IMR-90 (cell line): ENCODE data around the gene ATP2C2. TPM values are rescaled to one million over a fixed set of nuclear protein-coding genes. Genes with fewer than 3 reads are reported as not detected.

ENCODE experiments used
- ATAC-seq: fragments of 200-7000 bp; cut with Tn5 transposase; 2 replicates; pipeline ENCODE4 v1.9.1; 2020; ENCODE audit warnings: low read depth, mild to moderate bottlenecking, moderate library complexity
- BruUV-seq: library from RNA; stranded (reverse); fragments of 400-500 nt; replicated peaks from 2 replicates; lab custom pipeline; 2021; lab: Mats Ljungman, UMichigan
- CTCF ChIA-PET: fragments of 300-600 bp; formaldehyde crosslinking; extraction: SDS; loops from one replicate; lab custom pipeline; 2021; ENCODE audit warnings: antibody characterized with exemption; lab: Yijun Ruan, JAX
- POLR2A ChIA-PET: fragments of 300-600 bp; sonication (Branson Sonifier 250); formaldehyde crosslinking; loops from one replicate; lab custom pipeline; 2022; ENCODE audit warnings: antibody characterized with exemption; ENCODE audit not compliant: unreplicated experiment; lab: Charles Lee
- DNase-seq: peaks from one replicate; pipeline ENCODE4 v3.0.0; 2013
- H2AFZ ChIP-seq: replicated peaks from 2 replicates; pipeline ENCODE3; 2013; ENCODE audit warnings: low read length, mild to moderate bottlenecking; ENCODE audit not compliant: poor library complexity
- H2AK5ac ChIP-seq: 2 replicates; pipeline ENCODE4 v1.6.1; 2013; ENCODE audit warnings: low read depth, low read length, inconsistent platforms
- H2AK9ac ChIP-seq: replicated peaks from 2 replicates; pipeline ENCODE3; 2013; ENCODE audit warnings: mild to moderate bottlenecking, low read depth, low read length, moderate library complexity; ENCODE audit not compliant: poor library complexity
- H2BK120ac ChIP-seq: 2 replicates; pipeline ENCODE4 v1.6.1; 2013; ENCODE audit warnings: low read depth, low read length, inconsistent platforms
- H2BK15ac ChIP-seq: 3 replicates; pipeline ENCODE4 v1.6.1; 2013; ENCODE audit warnings: low read depth, low read length, inconsistent platforms
- H2BK20ac ChIP-seq: 2 replicates; pipeline ENCODE4 v1.6.1; 2013; ENCODE audit warnings: low read depth, mild to moderate bottlenecking, inconsistent platforms, low read length, moderate library complexity
- H2BK5ac ChIP-seq: 2 replicates; pipeline ENCODE4 v1.6.1; 2013; ENCODE audit warnings: mild to moderate bottlenecking, low read depth, low read length, inconsistent platforms; ENCODE audit not compliant: poor library complexity, severe bottlenecking
- H3K14ac ChIP-seq: replicated peaks from 2 replicates; pipeline ENCODE4 v1.6.1; 2013; ENCODE audit warnings: low read depth, low read length, inconsistent platforms
- H3K18ac ChIP-seq: 2 replicates; pipeline ENCODE4 v1.6.1; 2013; ENCODE audit warnings: low read depth, low read length, control low read depth
- H3K23ac ChIP-seq: 2 replicates; pipeline ENCODE4 v1.6.1; 2013; ENCODE audit warnings: low read depth, low read length, inconsistent platforms
- H3K27ac ChIP-seq: 2 replicates; pipeline ENCODE4 v1.5.1; 2013; ENCODE audit warnings: mild to moderate bottlenecking, control low read depth, low read length; ENCODE audit not compliant: insufficient read depth
- H3K27me3 ChIP-seq: 2 replicates; pipeline ENCODE4 v1.6.1; 2013; ENCODE audit warnings: low read length; ENCODE audit not compliant: control insufficient read depth, insufficient read depth
- H3K36me3 ChIP-seq: 2 replicates; pipeline ENCODE4 v1.6.1; 2013; ENCODE audit warnings: low read length, mixed read lengths; ENCODE audit not compliant: control insufficient read depth, insufficient read depth
- H3K4ac ChIP-seq: 2 replicates; pipeline ENCODE4 v1.6.1; 2013; ENCODE audit warnings: low read depth, low read length, inconsistent platforms
- H3K4me1 ChIP-seq: 2 replicates; pipeline ENCODE4 v1.6.1; 2013; ENCODE audit warnings: low read length, mixed read lengths; ENCODE audit not compliant: control insufficient read depth, insufficient read depth
- H3K4me2 ChIP-seq: 2 replicates; pipeline ENCODE4 v1.6.1; 2013; ENCODE audit warnings: low read depth, mild to moderate bottlenecking, control low read depth, low read length, moderate library complexity
- H3K4me3 ChIP-seq: 2 replicates; pipeline ENCODE4 v1.5.1; 2013; ENCODE audit warnings: low read depth, mild to moderate bottlenecking, control low read depth, low read length, moderate library complexity; ENCODE audit not compliant: insufficient read depth
- H3K56ac ChIP-seq: 2 replicates; pipeline ENCODE4 v1.6.1; 2013; ENCODE audit warnings: low read length, inconsistent platforms; ENCODE audit not compliant: insufficient read depth; ENCODE audit errors: extremely low read depth
- H3K79me1 ChIP-seq, 2 experiments: 2 replicates each; pipeline ENCODE4 v1.6.1; 2013; ENCODE audit warnings: low read length in 2 of 2, inconsistent platforms in 1 of 2, low read depth in 1 of 2
- H3K9ac ChIP-seq: 2 replicates; pipeline ENCODE4 v1.6.1; 2013; ENCODE audit warnings: low read depth, low read length, control low read depth
- H3K9me1 ChIP-seq: 2 replicates; pipeline ENCODE4 v1.6.1; 2013; ENCODE audit warnings: low read length, inconsistent platforms; ENCODE audit not compliant: insufficient read depth
- H3K9me3 ChIP-seq: 2 replicates; pipeline ENCODE4 v1.6.1; 2013; ENCODE audit warnings: low read length; ENCODE audit not compliant: control insufficient read depth, insufficient read depth
- H4K20me1 ChIP-seq: 2 replicates; pipeline ENCODE4 v1.6.1; 2013; ENCODE audit warnings: low read length, inconsistent platforms; ENCODE audit not compliant: insufficient read depth
- H4K5ac ChIP-seq: 2 replicates; pipeline ENCODE4 v1.6.1; 2013; ENCODE audit warnings: mild to moderate bottlenecking, low read depth, low read length, control low read depth
- H4K8ac ChIP-seq, 2 experiments: 2 replicates each; pipeline ENCODE4 v1.6.1; 2013; ENCODE audit warnings: low read depth in 2 of 2, low read length in 2 of 2, control low read depth in 1 of 2, inconsistent platforms in 1 of 2
- H4K91ac ChIP-seq: 2 replicates; pipeline ENCODE4 v1.6.1; 2013; ENCODE audit warnings: low read depth, low read length, inconsistent platforms; ENCODE audit not compliant: insufficient read depth
- SMC3 ChIP-seq: fragments of 150-350 bp; IDR thresholded peaks from 2 replicates; pipeline ENCODE4 v1.6.1; 2016; ENCODE audit warnings: low read depth, mild to moderate bottlenecking, antibody characterized with exemption, low read length, moderate library complexity
- WGBS, 2 experiments: methylation state at CpG; one replicate each; pipeline versions ENCODE4 v1.1.5 to v1.1.7; 2013; ENCODE audit warnings: missing lambda C conversion rate in 2 of 2; ENCODE audit not compliant: insufficient read length in 1 of 2; ENCODE audit errors: extremely low coverage in 2 of 2; 5-methylcytosine and 5-hydroxymethylcytosine counted together
- dilution Hi-C: fragments of 300-500 bp; cut with HindIII; formaldehyde crosslinking; loops from one replicate; pipeline ENCODE4 v1.14.3; 2018; ENCODE audit warnings: low sequenced_read_pairs; ENCODE audit not compliant: unreplicated experiment
- in situ Hi-C: fragments of 300-500 bp; cut with MboI; formaldehyde crosslinking; loops from 3 replicates; pipeline ENCODE4 v1.14.3; 2019; ENCODE audit warnings: low sequenced_read_pairs, inconsistent platforms, mixed read lengths
- intact Hi-C: fragments of 100-400 bp; cut with micrococcal nuclease; formaldehyde crosslinking; loops from 2 replicates; pipeline ENCODE4 v1.10.0; 2022
- polyA plus RNA-seq, 3 experiments: library from polyadenylated mRNA; depleted of rRNA; stranded (reverse); fragments of >200 nt; gene quantifications; 2 replicates each; pipeline ENCODE4 v1.2.3, GENCODE V29; 2012; ENCODE audit warnings: low replicate concordance in 1 of 3
- total RNA-seq: library from RNA; depleted of rRNA; stranded (reverse); fragments of >200 nt; gene quantifications from 2 replicates; pipeline ENCODE4 v1.2.3, GENCODE V29; 2012
- TF ChIP-seq, protein P1 (sequence below): conservative IDR thresholded peaks from 2 replicates; pipeline ENCODE4 v1.5.1; 2012; ENCODE audit warnings: mild to moderate bottlenecking, low read depth, low read length, improper control_type of control experiment

Gene ATP2C2
- total and polyA plus RNA-seq, 2 of the 4 experiments (the other 2 are of a cell fraction): not detected

GRCh38 chr16:84413244-84414004 is 45.1 kb downstream of the ATP2C2 start:
- intact Hi-C loops: no loop called here
- no peak overlapping the region for H3K4ac ChIP-seq
- no peaks in the 10 kb centered on the region for H3K79me1 ChIP-seq
- no peak overlapping the region for H3K18ac ChIP-seq
- no peak overlapping the region for H2AFZ ChIP-seq
- WGBS, 2 experiments: 81% methylated on average over 13 of the region's 22 CpGs; no CpG with 5 or more reads in 1 of the 2 experiments
- peaks cover 2% of the 10 kb centered on the region; the same call in 1 of the 2 replicates for H3K9me3 ChIP-seq
- no peak overlapping the region for H2BK5ac ChIP-seq
- H2BK120ac ChIP-seq: no peak overlapping the region
- BruUV-seq: no TSS peak
- H2AK5ac ChIP-seq: no peak overlapping the region
- no peak overlapping the region for H4K91ac ChIP-seq
- POLR2A ChIA-PET: no interaction called here
- no peaks in the 10 kb centered on the region for H4K20me1 ChIP-seq
- dilution Hi-C loops: no loop called here
- no peak overlapping the region for H3K4me3 ChIP-seq
- H3K23ac ChIP-seq: no peak overlapping the region
- no peak overlapping the region for H3K4me2 ChIP-seq
- H3K36me3 ChIP-seq: no peaks in the 10 kb centered on the region
- H4K8ac ChIP-seq: no peak overlapping the region
- no peak for DNase-seq
- CTCF ChIA-PET: no interaction called here
- no peak overlapping the region for H3K27ac ChIP-seq
- H3K14ac ChIP-seq: no peak overlapping the region
- H3K9me1 ChIP-seq: no peaks in the 10 kb centered on the region
- H2BK20ac ChIP-seq: no peak overlapping the region
- TF ChIP-seq SMC3: no peak
- TF ChIP-seq, protein P1, sequence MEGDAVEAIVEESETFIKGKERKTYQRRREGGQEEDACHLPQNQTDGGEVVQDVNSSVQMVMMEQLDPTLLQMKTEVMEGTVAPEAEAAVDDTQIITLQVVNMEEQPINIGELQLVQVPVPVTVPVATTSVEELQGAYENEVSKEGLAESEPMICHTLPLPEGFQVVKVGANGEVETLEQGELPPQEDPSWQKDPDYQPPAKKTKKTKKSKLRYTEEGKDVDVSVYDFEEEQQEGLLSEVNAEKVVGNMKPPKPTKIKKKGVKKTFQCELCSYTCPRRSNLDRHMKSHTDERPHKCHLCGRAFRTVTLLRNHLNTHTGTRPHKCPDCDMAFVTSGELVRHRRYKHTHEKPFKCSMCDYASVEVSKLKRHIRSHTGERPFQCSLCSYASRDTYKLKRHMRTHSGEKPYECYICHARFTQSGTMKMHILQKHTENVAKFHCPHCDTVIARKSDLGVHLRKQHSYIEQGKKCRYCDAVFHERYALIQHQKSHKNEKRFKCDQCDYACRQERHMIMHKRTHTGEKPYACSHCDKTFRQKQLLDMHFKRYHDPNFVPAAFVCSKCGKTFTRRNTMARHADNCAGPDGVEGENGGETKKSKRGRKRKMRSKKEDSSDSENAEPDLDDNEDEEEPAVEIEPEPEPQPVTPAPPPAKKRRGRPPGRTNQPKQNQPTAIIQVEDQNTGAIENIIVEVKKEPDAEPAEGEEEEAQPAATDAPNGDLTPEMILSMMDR: no peak
- H2AK9ac ChIP-seq: no peak overlapping the region
- H3K27me3 ChIP-seq: peaks cover 63% of the 10 kb centered on the region
- H3K9ac ChIP-seq: no peak overlapping the region
- in situ Hi-C loops: no loop called here
- H3K4me1 ChIP-seq: no peaks in the 10 kb centered on the region
- H3K56ac ChIP-seq: no peak overlapping the region
- ATAC-seq: no peak
- H4K5ac ChIP-seq: no peak overlapping the region
- no peak overlapping the region for H2BK15ac ChIP-seq
